ENCODE results near the gene MORN5.

Gene MORN5

GRCh38 chr9:122217640-122218039 lies 57.9 kb downstream of the MORN5 start:
- no peak for DNase-seq

GRCh38 chr9:122218071-122218934 lies 58.6 kb downstream of the MORN5 start:
- DNase-seq: no peak

GRCh38 chr9:122218935-122219855 lies 59.5 kb downstream of the MORN5 start:
- DNase-seq: no peak

- DNase-seq: no peak
Measured at GRCh38 chr9:122219856-122220672, 60.4 kb downstream of the MORN5 start.

GRCh38 chr9:122220673-122221182 lies 61.0 kb downstream of the MORN5 start:
- no peak for DNase-seq

GRCh38 chr9:122221183-122221811 lies 61.6 kb downstream of the MORN5 start:
- DNase-seq: no peak

GRCh38 chr9:122222791-122223190 lies 63.1 kb downstream of the MORN5 start:
- no peak for DNase-seq

- DNase-seq: no peak
Measured at GRCh38 chr9:122223435-122223834, 63.7 kb downstream of the MORN5 start.

- no peak for DNase-seq
Measured at GRCh38 chr9:122225312-122226141, 65.8 kb downstream of the MORN5 start.

- DNase-seq: no peak
Measured at GRCh38 chr9:122226142-122226757, 66.5 kb downstream of the MORN5 start.

GRCh38 chr9:122226758-122227574 lies 67.3 kb downstream of the MORN5 start:
- DNase-seq: no peak

GRCh38 chr9:122227575-122227900 lies 67.8 kb downstream of the MORN5 start:
- DNase-seq: no peak

GRCh38 chr9:122228191-122228567 lies 68.5 kb downstream of the MORN5 start:
- DNase-seq: no peak

GRCh38 chr9:122228568-122229484 lies 69.1 kb downstream of the MORN5 start, which contains the start of gene LHX6:
Gene LHX6 (minus strand): TSS chr9:122228957. CDS start chr9:122228740, 217 bp downstream.
- no peak for DNase-seq

- no peak for DNase-seq
Measured at GRCh38 chr9:122229485-122229837, 69.8 kb downstream of the MORN5 start.

GRCh38 chr9:122232796-122233306 lies 73.1 kb downstream of the MORN5 start:
- no peak for DNase-seq

GRCh38 chr9:122234022-122234748 lies 74.5 kb downstream of the MORN5 start:
- no peak for DNase-seq

- DNase-seq: no peak
Measured at GRCh38 chr9:122236681-122237080, 77.0 kb downstream of the MORN5 start.
